Endometrial microvascular endothelial cells (primary cell): Measurements from ENCODE around the gene CCDC51. TPM values are rescaled to one million over a fixed set of nuclear protein-coding genes. Genes with fewer than 3 reads are reported as not detected.
"Not testable (repeated sequence)": the region's sequence is repeated elsewhere in the genome, so short reads cannot be mapped to it uniquely, and the experiment has no call there.

Source experiments
- in situ Hi-C: cut with HindIII; loops from 2 replicates; pipeline ENCODE4 v1.10.0; 2017; ENCODE audit warnings: low sequenced_read_pairs, low pct_unique_long_range_greater_than_20kb; ENCODE audit errors: inconsistent ontology term
- total RNA-seq: library from RNA; depleted of rRNA; stranded (reverse); fragments of >200 nt; gene quantifications from one replicate; pipeline ENCODE4 v1.2.3, GENCODE V29; 2015; ENCODE audit errors: inconsistent ontology term

The CCDC51 gene
- total RNA-seq, 1 donor from 2014 or later = 20.8 TPM

DNA sequence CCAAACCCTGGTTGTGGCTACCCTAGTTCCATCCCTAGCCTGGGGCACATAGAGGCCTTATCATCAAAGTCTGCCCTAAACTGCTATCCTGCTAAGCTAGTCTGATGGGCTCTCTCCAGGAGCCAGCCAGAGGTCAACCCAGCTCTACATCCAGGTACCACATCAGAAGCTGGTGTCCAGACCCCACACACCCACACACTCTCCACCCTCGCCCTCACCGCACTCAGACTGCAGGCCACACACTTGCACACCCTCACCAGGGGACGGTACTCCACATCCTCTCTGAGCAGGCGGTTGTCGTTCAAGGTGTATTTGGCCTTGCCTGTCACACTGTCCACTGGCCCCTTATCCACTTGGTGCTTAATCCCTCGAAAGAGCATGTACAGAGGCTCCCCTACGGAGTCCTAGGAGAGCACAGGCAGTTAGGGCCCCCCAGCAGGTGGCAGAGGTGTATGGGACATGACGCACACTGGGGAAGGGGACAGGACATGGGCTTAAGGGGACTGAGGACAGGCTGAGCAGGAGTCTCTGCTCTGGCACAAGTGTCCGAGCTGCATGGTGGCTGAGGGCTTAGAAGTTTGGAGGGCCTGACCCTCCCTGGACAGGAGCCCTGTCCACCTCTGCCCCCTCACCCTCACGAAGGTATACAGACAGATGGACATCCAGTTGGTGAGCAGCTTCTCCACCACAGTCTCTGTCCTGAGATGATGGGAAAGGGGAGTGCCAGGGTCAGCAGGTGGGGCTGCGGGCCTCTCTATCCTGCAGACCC is 28.1 kb downstream of the CCDC51 start:
- in situ Hi-C loops = no loop called here

DNA sequence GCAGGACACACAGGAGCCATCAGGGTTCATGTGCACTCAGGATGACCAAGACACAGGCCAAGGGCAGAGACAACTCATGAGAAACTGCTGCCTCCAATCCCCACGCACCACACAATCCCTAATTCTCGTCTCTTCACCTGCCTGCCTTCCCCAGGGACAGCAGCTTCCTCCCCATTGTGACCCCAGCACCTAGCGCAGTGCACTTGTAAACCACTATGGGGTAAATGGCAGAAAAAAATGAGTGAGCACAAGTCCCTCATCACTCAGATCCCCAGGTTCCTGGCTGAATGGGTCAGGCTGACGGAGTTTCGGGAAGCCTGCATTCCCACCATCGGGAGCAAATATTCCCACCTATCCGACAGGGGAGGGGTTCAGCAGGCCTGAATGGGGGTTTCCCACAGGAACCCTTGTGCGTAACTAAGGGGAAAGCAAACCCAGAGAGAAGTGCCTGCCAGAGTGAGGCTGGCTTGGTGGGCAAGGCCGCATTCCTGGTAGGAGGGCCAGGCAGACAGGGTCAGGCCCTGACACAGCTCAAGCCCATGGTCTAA is 28.8 kb downstream of the CCDC51 start:
- in situ Hi-C loops = no loop called here

DNA sequence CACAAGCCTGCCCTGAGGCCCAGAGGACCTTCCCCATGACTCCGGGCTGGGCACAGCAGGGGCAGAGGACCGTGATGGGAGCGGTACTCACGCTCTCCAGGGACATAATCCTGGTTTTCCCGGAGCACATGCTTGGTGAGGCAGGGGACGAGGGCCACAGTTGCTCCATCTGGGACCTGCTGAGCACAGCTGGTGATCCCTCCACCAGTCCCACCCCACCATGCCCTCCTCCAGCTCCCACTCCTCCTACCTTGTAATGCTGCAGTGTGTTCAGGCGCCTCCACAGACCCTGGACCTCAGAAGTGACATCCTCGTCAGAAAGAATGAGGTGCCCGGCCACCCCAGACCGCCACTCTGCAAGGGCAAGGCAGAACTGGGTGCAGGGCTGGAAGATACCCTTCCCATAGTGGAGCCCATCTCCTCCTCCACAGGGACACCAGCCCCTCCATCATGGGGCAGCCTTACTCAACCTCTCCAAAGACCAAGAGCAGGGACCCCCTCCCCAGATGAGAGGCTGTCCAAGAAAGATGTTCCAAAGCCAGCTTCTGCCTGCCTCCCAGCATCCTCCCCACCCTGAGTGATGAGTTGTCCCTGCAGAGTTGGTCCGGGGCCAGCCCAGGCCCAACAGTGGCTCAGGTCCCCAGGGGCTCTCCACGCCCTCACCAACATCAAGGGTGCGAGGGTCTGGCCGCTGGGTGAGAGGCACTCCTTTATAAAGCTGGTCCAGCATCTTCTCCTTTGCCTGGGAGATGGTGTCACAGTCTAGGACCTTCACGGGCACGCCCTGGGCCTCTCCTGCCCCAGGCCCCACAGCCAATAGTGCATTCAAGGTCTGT is 29.5 kb downstream of the CCDC51 start:
- in situ Hi-C loops = no loop called here

DNA sequence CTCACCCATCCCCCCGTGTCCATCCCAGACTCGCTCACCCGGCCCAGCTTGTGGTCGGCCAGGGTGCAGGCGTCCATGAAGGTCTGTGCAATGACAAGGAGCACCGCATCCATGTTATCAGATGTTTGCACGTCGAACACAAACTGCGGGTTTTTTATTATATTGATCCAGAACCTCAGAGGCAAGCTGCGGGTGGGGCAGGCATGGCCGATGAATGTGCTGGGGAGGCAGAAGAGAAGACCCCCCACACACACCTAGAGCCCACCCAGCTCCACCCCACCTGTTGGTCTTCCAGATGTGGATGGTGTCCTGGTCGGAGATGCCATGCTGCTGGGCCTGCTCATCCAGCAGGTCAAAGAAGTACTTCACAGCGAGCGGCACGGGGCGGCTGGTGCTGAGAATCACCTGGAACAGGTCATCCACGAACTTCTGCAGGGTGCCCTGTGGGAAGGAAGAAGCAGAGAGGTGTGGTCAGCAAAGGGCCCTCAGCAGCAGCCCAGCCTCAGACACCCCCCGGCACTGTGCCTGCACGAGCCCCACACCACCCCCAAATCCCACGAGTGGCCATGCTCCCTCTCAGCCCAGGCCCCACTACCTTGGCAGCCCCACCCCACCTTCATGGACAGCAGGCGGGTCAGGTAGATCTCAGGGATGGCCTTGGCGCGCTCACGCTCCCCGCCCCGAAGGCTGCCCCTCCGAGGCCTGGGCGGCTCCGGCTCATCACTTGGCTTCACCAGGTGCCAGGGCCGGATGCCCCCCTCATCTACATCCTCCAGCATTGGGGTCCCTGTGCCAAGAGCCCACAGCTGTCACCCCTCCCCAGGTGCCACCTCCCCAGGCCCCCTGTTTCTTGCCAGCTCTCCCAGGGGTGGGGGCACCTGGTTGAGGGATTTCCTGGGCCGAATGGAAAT is 30.4 kb downstream of the CCDC51 start:
- in situ Hi-C loops = no loop called here

DNA sequence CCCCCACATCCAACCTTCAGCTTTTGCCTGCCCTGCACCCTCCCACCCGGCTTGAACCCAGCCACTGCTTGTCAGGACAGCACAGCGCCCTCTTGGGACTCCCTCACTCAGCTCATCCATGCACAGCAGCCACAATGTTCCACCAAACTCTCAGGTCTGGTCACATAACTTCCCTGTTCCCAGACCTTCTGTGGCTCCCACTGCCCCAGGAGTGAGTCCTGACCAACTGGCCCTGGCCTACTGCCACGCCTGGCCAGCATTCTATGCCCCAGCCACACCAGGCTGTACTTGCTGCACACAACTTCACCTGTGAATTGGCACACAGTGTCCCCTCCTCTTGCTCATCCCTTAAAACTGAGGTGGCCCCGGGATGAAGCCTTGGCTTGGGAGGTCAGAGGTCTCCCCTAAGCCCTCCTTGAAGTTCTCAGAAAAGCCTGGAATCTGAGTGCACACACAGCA is 31.1 kb downstream of the CCDC51 start:
- in situ Hi-C loops = no loop called here

DNA sequence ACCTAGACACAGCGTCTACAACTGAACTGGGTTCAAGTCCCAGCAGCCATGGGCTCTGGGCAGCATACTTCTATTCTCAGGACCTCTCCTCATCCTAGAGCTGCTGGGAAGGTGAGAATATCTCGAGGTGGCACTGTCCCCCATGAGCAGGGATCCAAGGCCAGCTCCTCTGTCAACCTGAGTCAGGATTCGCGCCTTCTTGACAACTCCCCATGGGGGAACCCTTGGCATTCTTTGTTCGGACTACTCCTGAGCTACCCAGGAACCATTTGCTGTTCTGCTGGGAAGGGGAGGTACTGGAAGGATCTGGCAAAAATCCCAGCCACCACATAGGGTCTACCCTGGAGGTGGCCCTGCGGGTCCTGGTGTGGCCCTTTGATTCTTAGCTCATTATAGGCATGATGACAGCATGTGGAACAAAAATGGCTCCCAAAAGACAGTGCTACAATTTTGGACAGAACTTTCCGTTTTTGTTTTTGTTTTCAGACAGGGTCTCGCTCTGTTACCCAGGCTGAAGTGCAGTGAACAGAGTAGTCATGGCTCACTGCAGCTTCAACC is 32.3 kb downstream of the CCDC51 start:
- in situ Hi-C loops = no loop called here

DNA sequence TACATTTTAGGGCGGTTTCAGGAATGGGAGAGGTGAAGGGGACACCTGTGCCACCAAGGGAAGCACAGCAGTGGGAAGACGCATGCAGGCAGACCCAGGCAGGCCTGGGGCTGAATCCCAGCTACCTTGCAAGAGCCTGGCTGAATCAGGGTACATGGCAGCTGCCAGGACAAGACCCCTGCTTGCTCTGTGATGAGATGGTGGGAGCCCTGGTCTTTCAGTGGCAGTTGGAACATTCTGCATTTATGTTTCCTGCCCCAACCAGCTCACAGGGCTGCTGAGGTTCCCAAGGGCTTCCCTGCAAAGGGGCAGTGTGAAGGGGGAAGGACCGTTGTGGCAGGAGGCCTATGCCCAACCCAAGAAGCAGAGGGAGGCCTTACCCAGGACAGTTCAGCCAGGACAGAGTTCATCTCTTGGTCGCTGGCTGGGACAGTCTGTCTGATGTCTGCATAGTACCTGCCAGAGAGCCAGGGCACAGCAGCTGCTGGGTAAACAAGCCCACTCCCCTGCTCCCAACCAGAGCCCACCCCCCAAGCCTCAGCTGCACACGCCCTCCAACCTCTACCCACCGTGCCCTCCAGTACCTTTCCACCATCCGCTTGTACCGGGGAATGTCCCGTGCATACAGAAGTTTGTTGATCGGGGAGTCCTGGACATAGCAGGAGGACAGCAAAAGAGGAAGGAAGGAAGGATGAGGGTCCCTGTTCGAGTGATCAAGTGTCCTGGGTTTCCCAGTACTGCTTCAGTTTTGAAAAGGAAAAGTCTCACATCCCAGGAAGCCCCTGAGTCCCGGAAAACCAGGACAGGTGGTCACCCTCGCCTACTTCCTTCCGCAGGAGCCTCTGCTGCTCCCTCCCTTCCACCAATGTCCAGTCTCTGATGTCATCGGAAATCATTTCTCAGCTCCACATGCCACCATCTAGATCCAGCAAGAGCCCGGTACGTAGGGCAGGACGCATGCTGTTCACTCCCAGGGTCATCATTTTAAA is 33.2 kb downstream of the CCDC51 start:
- in situ Hi-C loops = no loop called here

DNA sequence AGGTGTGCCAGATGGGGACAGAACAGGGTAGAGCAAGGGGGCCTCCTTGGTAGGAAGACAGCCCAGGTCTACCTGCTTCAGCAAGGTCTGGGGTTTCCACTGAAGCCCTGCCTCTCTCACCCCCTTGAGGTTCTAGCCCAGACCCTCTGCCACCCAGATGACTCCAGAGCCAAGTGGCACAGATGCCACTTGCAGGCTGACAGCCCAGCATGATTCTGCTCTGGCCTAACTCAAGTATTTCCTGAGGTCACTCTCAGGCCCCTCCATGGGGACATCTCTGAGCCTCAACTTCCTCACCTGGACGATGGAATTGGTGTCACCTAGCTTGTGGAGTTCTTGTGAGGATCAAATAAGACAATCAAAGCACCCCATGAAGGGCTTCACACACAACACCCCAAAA is 33.9 kb downstream of the CCDC51 start:
- in situ Hi-C loops = no loop called here

DNA sequence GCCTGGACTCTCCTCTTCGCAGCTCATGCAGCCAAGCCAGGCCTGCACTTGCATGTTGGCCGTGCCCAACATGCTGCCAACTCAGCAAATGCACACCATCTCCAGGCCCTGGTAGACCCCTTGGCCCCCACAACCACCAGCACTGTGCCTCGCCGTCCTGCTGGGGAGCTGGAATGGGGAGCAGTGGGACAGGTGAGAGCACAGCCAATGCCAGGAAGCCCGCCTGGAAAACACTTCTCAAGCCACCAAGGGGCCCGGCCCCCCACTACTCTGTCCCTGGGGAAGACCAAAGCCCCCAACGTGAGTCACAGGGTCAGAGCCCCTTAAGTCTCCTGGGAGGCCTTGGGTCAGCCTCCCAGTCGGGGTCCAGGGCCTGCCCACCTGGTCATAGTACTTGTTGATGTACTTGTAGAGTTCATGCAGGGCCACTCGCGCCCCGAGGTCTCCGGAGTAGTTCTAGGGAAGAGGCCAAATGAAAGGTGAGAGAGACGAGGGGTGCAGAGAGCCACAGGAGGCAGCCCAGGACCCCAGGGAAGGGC is 34.5 kb downstream of the CCDC51 start:
- in situ Hi-C loops = no loop called here

DNA sequence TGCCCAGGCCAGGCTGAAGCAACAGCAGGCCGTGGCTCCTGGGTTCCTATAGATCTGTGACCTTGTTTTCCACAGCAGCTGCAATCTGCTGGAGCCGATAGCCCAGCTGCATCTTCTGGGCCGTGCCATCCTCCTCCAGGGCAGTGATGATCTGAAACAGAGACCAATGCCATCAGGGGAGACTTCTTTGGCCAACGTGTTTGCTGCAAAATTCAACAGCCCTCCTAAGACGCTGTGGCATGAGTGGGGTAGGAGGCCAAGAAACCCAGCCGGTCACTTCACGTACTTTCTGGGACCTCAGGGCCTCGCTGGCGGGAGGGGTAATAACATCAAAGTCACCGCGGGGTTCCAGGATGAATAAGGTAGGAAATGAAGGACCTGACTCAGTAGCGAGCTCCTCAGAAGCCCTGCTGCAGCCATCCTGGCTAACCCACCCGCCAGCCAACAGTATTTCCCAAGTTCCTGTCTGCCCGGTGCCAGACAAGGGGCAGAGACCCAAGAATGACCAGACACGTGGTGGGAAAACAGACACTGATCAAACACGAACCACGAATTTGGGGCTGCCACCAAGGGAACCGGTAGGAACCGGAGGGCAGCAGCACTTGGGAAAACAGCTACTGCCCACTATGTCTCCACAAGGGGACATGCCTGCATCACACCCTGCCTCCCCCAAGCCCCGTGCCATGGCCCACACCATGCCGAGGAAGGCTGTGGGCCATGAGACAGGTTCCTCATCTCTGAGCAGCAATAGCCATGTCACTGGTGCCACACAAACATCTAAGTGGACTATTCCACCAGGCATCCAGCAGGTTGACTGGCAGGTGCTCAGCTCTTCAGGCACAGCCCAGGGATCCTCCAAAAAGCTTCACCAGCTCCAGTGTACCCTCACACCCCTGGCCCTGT is 35.2 kb downstream of the CCDC51 start:
- in situ Hi-C loops = no loop called here

DNA sequence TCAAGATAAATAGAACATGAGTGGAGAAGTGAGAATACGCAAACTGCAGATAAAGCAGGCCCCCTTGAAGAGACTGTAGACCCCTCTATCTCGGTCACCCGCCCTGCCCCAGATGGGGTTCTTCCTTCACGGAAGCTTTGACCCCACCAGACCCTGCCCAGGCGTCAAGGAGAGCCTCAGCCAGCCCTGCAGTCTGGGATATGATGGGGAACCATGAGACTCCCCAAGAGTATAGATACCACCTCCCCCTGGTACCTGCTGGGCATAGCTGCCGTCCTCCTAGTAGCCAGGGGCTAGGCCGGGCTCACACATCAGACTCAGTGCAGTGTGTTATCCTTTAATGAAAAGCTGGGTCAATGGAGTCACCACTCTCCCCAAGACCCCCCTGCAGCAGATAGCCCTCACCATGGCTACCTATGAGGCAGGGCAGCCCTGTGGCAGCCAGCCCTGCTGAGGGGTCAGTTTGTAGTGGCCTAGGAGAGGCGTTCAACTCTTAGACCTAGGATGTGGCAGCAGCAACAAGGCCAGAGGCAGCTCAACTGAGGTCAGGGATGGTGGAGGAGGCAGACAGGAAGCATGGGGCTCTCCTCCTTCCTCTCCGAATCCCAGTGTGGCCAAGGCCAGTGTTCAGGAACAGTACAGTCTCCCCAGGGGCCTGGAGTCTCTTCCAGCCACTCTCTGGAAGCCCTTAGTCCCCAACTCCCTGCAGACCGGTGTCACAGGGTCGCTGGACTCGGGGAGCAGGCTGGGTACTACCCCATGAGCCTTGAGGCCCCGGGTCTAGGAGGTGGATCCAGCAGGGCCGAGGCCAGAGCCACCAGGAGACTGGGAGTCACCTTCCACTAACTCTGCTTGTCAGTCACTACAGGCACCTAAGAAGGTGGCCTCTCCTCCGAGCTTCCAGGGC is 36.1 kb downstream of the CCDC51 start:
- in situ Hi-C loops = no loop called here

DNA sequence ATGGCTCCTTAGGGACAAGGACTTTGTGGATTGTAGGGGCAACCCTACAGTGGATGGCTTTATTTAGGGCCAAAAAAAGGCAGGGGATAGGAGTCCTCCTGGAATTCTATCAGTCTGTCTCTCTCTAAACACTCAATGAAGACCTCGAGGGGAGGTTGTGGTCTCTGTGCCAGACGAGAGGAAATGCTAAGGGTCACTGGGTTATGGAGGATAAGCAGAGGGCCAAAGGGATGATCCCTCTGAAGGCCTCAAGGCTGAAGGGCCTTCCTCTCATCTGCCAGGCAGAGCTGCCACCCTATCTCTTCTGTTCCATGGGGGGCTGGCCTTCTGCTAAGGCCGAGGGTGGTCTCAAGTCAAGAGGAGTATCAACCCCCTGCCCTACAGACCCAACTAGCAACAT is 37.0 kb downstream of the CCDC51 start:
- in situ Hi-C loops = no loop called here

DNA sequence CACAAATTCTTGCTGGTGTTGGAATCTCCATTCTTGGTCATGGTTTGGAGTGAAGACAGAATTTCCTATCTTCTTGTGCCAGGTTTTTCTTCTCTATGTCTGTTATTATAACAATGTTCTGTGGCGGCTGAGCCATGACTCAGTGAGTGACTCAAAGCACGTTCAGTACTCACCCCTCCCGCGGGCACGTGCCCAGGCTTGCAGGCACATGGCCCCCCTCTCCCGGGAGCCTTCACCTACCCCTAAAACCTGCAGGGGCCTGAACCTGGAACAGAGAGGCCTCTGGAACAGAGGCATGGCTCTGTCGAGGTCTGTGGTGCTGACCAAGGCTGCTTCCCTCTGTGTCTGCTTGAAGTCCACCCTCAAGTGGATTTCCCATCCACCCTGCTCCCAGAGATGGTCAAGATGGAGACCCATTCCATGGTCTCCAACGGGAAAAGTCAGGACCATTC is 37.6 kb downstream of the CCDC51 start:
- in situ Hi-C loops = no loop called here

DNA sequence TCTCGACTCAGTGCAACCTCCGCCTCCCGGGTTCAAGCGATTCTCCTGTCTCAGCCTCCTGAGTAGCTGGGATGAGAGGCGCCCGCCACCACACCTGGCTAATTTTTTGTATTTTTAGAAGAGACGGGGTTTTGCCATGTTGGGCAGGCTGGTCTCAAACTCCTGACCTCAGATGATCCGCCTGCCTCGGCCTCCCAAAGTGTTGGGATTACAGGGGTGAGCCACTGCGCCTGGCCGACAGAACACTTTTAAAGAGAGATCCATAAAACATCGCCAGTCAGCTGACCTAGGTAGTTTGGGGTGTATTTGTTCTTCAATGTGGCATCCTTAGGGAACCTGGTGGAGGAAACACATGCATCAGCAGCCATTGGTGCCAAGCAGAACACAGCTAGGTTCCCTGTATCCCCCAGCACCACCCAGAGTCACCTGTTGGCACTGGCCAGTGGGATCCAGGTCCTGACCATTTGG is 38.5 kb downstream of the CCDC51 start:
- in situ Hi-C loops = not testable (repeated sequence)

DNA sequence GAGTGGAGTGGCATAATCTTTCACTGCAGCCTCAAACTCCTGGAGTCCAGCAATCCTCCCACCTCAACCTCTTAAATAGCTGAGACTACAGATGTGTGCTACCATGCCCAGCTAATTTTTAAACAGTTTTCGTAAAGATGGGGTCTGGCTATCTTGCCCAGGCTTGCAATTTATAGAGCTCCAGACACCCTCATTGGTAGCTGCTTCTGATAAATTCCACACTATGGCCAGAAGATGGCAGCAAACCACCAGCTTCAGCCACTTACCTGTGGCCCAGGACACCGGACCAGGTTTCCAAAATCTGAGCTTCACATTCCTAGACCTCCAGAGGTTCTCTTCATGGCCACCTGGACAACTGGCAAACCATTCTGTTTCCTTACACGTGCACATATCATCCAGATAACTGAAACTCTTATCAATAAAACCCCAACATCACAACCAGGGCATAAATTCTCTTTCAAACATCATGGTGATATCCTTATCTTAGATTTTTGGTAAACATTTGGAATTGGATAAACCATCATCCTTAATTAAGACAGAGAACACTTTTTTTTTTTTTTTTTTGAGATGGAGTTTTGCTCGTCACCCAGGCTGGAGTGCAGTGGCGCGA is 39.0 kb downstream of the CCDC51 start:
- in situ Hi-C loops = no loop called here
